ENCODE results near the gene GRM7.

The GRM7 gene

GRCh38 chr3:7739754-7740153 lies 878.8 kb downstream of the GRM7 start:
- TF ChIP-seq REST (IDR thresholded peaks at IDR 0.05; ENCODE audit: insufficient read depth in 1 of 2, low read depth in 2 of 2, low read length in 2 of 2) (no peak), POLR2AphosphoS5 (IDR thresholded peaks at IDR 0.05; ENCODE audit: low read depth, low read length) (no peak), TAF1 (IDR thresholded peaks at IDR 0.05; ENCODE audit: borderline replicate concordance, insufficient read depth, low read length) (no peak), FOXP2 (optimal IDR thresholded peaks at IDR 0.05; ENCODE audit: borderline replicate concordance, extremely low read depth, extremely low read length, insufficient read depth) (no peak), SIN3A (IDR thresholded peaks at IDR 0.05; ENCODE audit: borderline replicate concordance, insufficient read depth, low read length) (no peak)

- TF ChIP-seq POLR2AphosphoS5 (IDR thresholded peaks at IDR 0.05; ENCODE audit: low read depth, low read length) (no peak), TAF1 (IDR thresholded peaks at IDR 0.05; ENCODE audit: borderline replicate concordance, insufficient read depth, low read length) (no peak), SIN3A (IDR thresholded peaks at IDR 0.05; ENCODE audit: borderline replicate concordance, insufficient read depth, low read length) (no peak), REST (IDR thresholded peaks at IDR 0.05; ENCODE audit: insufficient read depth in 1 of 2, low read depth in 2 of 2, low read length in 2 of 2) (no peak), FOXP2 (optimal IDR thresholded peaks at IDR 0.05; ENCODE audit: borderline replicate concordance, extremely low read depth, extremely low read length, insufficient read depth) (no peak)
Measured at GRCh38 chr3:7740458-7740857, 879.5 kb downstream of the GRM7 start.

- TF ChIP-seq REST (IDR thresholded peaks at IDR 0.05; ENCODE audit: insufficient read depth in 1 of 2, low read depth in 2 of 2, low read length in 2 of 2) (no peak), POLR2AphosphoS5 (IDR thresholded peaks at IDR 0.05; ENCODE audit: low read depth, low read length) (no peak), SIN3A (IDR thresholded peaks at IDR 0.05; ENCODE audit: borderline replicate concordance, insufficient read depth, low read length) (no peak), FOXP2 (optimal IDR thresholded peaks at IDR 0.05; ENCODE audit: borderline replicate concordance, extremely low read depth, extremely low read length, insufficient read depth) (no peak), TAF1 (IDR thresholded peaks at IDR 0.05; ENCODE audit: borderline replicate concordance, insufficient read depth, low read length) (no peak)
Measured at GRCh38 chr3:7744850-7745249, 883.9 kb downstream of the GRM7 start.

GRCh38 chr3:7745711-7746110 lies 884.8 kb downstream of the GRM7 start:
- TF ChIP-seq FOXP2 (optimal IDR thresholded peaks at IDR 0.05; ENCODE audit: borderline replicate concordance, extremely low read depth, extremely low read length, insufficient read depth) (no peak), POLR2AphosphoS5 (IDR thresholded peaks at IDR 0.05; ENCODE audit: low read depth, low read length) (no peak), SIN3A (IDR thresholded peaks at IDR 0.05; ENCODE audit: borderline replicate concordance, insufficient read depth, low read length) (no peak), TAF1 (IDR thresholded peaks at IDR 0.05; ENCODE audit: borderline replicate concordance, insufficient read depth, low read length) (no peak), REST (IDR thresholded peaks at IDR 0.05; ENCODE audit: insufficient read depth in 1 of 2, low read depth in 2 of 2, low read length in 2 of 2) (no peak)

Measured in PFSK-1 (cell line).